MM.1S (cell line): ENCODE results near the gene DCLK2.

ENCODE experiments used
- DNase-seq: peaks from one replicate; pipeline ENCODE4 v3.0.0-alpha.2; 2015
- H2AFZ ChIP-seq: fragments of 300-600 bp; sonication (generic); 2 replicates; pipeline ENCODE4 v1.6.0; 2016; ENCODE audit warnings: antibody characterized with exemption, low read length
- H3F3A ChIP-seq: fragments of 300-600 bp; sonication (generic); 2 replicates; pipeline ENCODE4 v1.6.1; 2016; ENCODE audit warnings: mild to moderate bottlenecking, antibody characterized with exemption, low read length, moderate library complexity, mixed read lengths; ENCODE audit not compliant: insufficient read depth
- H3K27ac ChIP-seq: fragments of 300-600 bp; sonication (generic); 2 replicates; pipeline ENCODE4 v1.5.1; 2016; ENCODE audit warnings: mild to moderate bottlenecking, low read length
- H3K27me3 ChIP-seq: fragments of 300-600 bp; sonication (generic); replicated peaks from 2 replicates; pipeline ENCODE4 v1.6.0; 2016; ENCODE audit warnings: low read length; ENCODE audit not compliant: insufficient read depth
- H3K36me3 ChIP-seq: fragments of 300-600 bp; sonication (generic); replicated peaks from 2 replicates; pipeline ENCODE4 v1.6.1; 2016; ENCODE audit warnings: mild to moderate bottlenecking, low read length, mixed read lengths; ENCODE audit not compliant: insufficient read depth
- H3K4me1 ChIP-seq: fragments of 300-600 bp; sonication (generic); 2 replicates; pipeline ENCODE4 v1.6.1; 2016; ENCODE audit warnings: low read length, mixed read lengths
- H3K4me2 ChIP-seq: fragments of 300-600 bp; sonication (generic); 2 replicates; pipeline ENCODE4 v1.6.0; 2016; ENCODE audit warnings: low read depth, low read length
- H3K4me3 ChIP-seq: fragments of 300-600 bp; sonication (generic); 2 replicates; pipeline ENCODE4 v1.5.1; 2016; ENCODE audit warnings: low read length, mixed read lengths
- H3K79me2 ChIP-seq: fragments of 300-600 bp; sonication (generic); 2 replicates; pipeline ENCODE4 v1.6.1; 2016; ENCODE audit warnings: mixed run types, low read length, mixed read lengths
- H3K9ac ChIP-seq: fragments of 300-600 bp; sonication (generic); 2 replicates; pipeline ENCODE4 v1.6.1; 2016; ENCODE audit warnings: low read length, mixed read lengths
- H3K9me2 ChIP-seq: fragments of 300-600 bp; sonication (generic); replicated peaks from 2 replicates; pipeline ENCODE4 v1.6.1; 2016; ENCODE audit warnings: mild to moderate bottlenecking, low read length, mixed read lengths; ENCODE audit not compliant: insufficient read depth
- H3K9me3 ChIP-seq: fragments of 300-600 bp; sonication (generic); replicated peaks from 2 replicates; pipeline ENCODE4 v1.6.1; 2016; ENCODE audit warnings: mild to moderate bottlenecking, low read length, mixed read lengths; ENCODE audit not compliant: insufficient read depth
- H4K20me1 ChIP-seq: fragments of 300-600 bp; sonication (generic); 2 replicates; pipeline ENCODE4 v1.6.1; 2016; ENCODE audit warnings: mild to moderate bottlenecking, low read length, moderate library complexity, mixed read lengths; ENCODE audit not compliant: insufficient read depth
- EZH2 ChIP-seq: fragments of 300-600 bp; sonication (generic); optimal IDR thresholded peaks from 2 replicates; pipeline ENCODE3; 2017; ENCODE audit warnings: low read depth, mild to moderate bottlenecking, antibody characterized with exemption, low read length, mixed read lengths
- EZH2phosphoT487 ChIP-seq: fragments of 300-600 bp; sonication (generic); IDR thresholded peaks from 2 replicates; pipeline ENCODE4 v1.6.1; 2018; ENCODE audit warnings: antibody characterized with exemption, low read length
- TF ChIP-seq, protein P1 (sequence below): fragments of 300-600 bp; sonication (generic); IDR thresholded peaks from 2 replicates; pipeline ENCODE4 v1.5.1; 2016; ENCODE audit warnings: antibody characterized with exemption, low read length, mixed read lengths

Gene DCLK2

DNA sequence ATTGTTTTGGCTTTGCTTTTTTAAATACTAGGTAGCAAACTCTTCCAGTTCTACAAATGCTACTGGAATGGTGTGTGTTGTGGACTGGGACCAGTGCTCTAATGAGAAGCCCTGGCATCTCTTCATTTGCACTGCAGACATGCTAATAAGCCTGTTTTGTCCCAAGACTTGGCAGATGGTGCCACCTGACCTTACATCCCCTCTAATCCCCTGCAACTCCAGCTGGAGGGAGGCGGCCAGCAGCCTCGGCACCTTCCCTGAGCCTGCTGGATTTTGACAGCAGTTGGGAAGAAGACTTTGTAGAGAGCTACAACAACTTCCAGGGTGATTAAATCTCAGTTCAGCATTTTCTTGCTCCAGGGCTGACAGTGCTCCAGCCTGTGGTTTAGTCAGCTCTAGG is 200.0 kb downstream of the DCLK2 start:
- Histone ChIP-seq H4K20me1 (no peaks in the 10 kb centered on the region), H3K4me1 (no peaks in the 10 kb centered on the region), H3F3A (no peaks in the 10 kb centered on the region), H2AFZ (no peak overlapping the region), H3K27ac (no peak overlapping the region), H3K9me3 (no peaks in the 10 kb centered on the region), H3K9ac (no peak overlapping the region), H3K79me2 (no peaks in the 10 kb centered on the region), H3K4me2 (no peak overlapping the region), H3K9me2 (no peaks in the 10 kb centered on the region), H3K36me3 (no peaks in the 10 kb centered on the region), H3K4me3 (no peak overlapping the region), H3K27me3 (no peaks in the 10 kb centered on the region)
- no peak for TF ChIP-seq EZH2
- TF ChIP-seq EZH2phosphoT487, result no peak
- TF ChIP-seq, protein P1, sequence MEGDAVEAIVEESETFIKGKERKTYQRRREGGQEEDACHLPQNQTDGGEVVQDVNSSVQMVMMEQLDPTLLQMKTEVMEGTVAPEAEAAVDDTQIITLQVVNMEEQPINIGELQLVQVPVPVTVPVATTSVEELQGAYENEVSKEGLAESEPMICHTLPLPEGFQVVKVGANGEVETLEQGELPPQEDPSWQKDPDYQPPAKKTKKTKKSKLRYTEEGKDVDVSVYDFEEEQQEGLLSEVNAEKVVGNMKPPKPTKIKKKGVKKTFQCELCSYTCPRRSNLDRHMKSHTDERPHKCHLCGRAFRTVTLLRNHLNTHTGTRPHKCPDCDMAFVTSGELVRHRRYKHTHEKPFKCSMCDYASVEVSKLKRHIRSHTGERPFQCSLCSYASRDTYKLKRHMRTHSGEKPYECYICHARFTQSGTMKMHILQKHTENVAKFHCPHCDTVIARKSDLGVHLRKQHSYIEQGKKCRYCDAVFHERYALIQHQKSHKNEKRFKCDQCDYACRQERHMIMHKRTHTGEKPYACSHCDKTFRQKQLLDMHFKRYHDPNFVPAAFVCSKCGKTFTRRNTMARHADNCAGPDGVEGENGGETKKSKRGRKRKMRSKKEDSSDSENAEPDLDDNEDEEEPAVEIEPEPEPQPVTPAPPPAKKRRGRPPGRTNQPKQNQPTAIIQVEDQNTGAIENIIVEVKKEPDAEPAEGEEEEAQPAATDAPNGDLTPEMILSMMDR, result no peak
- DNase-seq, result no peak

DNA sequence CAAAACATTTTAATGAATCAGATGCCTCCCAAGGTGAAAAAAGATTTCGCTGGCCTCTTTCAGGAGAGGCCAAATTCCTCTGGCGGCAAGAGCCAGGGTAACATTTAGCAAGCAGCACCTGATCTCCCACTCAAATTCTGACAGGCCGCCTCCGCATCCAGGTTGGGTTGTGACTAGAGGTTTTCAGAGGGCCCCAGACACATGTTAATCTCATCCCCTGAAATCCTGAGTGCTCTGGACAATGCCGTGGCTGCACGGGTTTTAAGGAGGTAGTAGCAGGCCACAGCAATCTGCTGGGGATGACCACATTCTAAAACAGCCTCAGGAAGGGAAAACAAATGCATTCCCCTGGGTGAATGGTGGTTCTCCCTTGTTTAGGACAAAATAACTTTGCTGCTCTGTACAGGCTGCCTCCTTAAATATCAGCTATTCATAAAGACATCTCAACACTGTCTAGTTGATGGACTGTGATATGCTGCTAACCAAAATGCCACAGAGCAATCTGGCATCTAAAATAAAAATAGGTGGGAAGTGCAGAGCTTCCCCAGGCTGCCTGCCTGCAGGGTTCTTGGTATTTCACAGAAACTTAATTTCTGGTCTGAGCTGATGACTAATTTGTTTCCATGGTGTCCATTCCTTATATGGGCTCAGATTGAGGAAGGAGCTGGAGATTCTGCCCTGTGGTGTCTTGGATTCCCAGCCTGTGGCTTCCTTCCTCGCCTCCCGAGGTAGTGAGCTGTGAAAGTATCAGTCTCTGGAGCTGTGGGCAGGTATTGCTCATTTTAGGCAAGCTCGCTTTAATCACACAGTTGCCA is 202.0 kb downstream of the DCLK2 start:
- Histone ChIP-seq H3K27ac (no peak overlapping the region), H3K4me1 (no peaks in the 10 kb centered on the region), H3K4me2 (no peak overlapping the region), H3K9ac (no peak overlapping the region), H3K36me3 (no peaks in the 10 kb centered on the region), H3K9me3 (no peaks in the 10 kb centered on the region), H3K4me3 (no peak overlapping the region), H2AFZ (no peak overlapping the region), H4K20me1 (no peaks in the 10 kb centered on the region), H3K79me2 (no peaks in the 10 kb centered on the region), H3K9me2 (no peaks in the 10 kb centered on the region), H3K27me3 (no peaks in the 10 kb centered on the region), H3F3A (no peaks in the 10 kb centered on the region)
- DNase-seq, result no peak
- TF ChIP-seq EZH2 (no peak), EZH2phosphoT487 (no peak)
- TF ChIP-seq, protein P1, result no peak

DNA sequence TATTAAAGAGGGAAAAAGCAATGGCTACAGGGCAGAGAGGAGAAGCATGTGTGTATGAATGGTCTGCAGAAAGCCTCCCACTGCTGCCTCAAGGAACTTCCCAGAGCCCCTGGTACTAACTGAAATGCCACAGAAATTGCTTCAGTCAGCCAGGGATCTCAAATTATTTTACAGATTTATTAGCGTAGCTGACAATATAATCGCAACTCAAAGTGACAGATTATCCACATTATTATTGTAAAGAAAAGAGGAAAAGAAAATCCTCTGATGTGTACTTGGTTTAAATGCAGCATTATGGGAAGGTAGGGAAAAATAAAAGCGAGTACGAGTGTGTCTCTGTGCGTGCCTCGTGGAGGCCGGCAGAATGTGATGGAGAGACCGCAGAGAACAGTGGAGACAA is 202.7 kb downstream of the DCLK2 start:
- H3K4me1 ChIP-seq, result no peaks in the 10 kb centered on the region
- no peaks in the 10 kb centered on the region for H3F3A ChIP-seq
- DNase-seq, result no peak
- H3K79me2 ChIP-seq, result no peaks in the 10 kb centered on the region
- no peak overlapping the region for H3K9ac ChIP-seq
- no peak overlapping the region for H2AFZ ChIP-seq
- no peaks in the 10 kb centered on the region for H3K27me3 ChIP-seq
- H3K4me2 ChIP-seq, result no peak overlapping the region
- no peaks in the 10 kb centered on the region for H4K20me1 ChIP-seq
- no peaks in the 10 kb centered on the region for H3K9me3 ChIP-seq
- no peak overlapping the region for H3K27ac ChIP-seq
- TF ChIP-seq, protein P1, result no peak
- TF ChIP-seq EZH2 (no peak), EZH2phosphoT487 (no peak)
- no peaks in the 10 kb centered on the region for H3K9me2 ChIP-seq
- no peaks in the 10 kb centered on the region for H3K36me3 ChIP-seq
- no peak overlapping the region for H3K4me3 ChIP-seq
